ENCODE data around the gene GPC6. TPM values are rescaled to one million over a fixed set of nuclear protein-coding genes. Genes with fewer than 3 reads are reported as not detected.

GPC6 gene
- total and polyA plus RNA-seq, 2 donors (not counting 3 experiments of a cell fraction or from before 2014, with no cell fraction given): 0.01 TPM; not detected in 1

DNA sequence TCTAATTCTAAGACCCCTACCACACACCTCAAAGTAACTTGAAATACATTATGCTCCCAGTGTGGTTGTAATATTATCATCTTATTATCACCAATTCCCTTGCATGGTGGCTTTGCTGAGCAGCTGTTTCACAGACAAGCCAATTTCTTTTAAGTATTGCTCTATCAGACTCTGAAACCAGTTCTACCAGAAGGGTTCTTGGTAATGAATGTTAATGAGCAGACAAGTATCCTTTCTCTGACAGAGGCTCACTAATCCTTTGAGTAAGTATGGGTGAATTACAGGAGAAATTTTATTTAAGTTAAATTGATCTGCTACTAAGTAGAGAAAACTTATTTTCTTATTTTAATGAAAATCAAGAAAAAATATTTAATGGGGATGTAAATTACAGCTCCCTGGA lies 326.0 kb downstream of the GPC6 start:
- dilution Hi-C loops (cut with MboI; ENCODE audit: extremely low pct_ligation_motif_present, low sequenced_read_pairs): no loop called here
- H3K4me3 ChIP-seq (replicated peaks in 1 of 3; ENCODE audit: insufficient read depth in 1 of 3, low read depth in 1 of 3, low read length in 3 of 3): no peak overlapping the region
- no peaks in the 10 kb centered on the region for H3K9me1 ChIP-seq (replicated peaks; ENCODE audit: control insufficient read depth, extremely low read depth, insufficient read depth, low read length)
- H3K36me3 ChIP-seq (ENCODE audit: control insufficient read depth in 2 of 2, extremely low read depth in 1 of 2, insufficient read depth in 2 of 2, low read length in 2 of 2): no peaks in the 10 kb centered on the region
- H3K27ac ChIP-seq (ENCODE audit: insufficient read depth, low read depth, low read length): no peak overlapping the region
- CTCF ChIA-PET: no interaction called here
- H3K9me3 ChIP-seq (replicated peaks; ENCODE audit: control insufficient read depth, insufficient read depth, low read length): no peaks in the 10 kb centered on the region
- POLR2A ChIA-PET: no interaction called here
- intact Hi-C loops (cut with micrococcal nuclease): no loop called here
- TF ChIP-seq MAX (IDR thresholded peaks at IDR 0.05; ENCODE audit: insufficient read depth, insufficient read length) (no peak), FOS (IDR thresholded peaks at IDR 0.05; ENCODE audit: borderline replicate concordance, insufficient read depth, low read length) (no peak), JUN (IDR thresholded peaks at IDR 0.05; ENCODE audit: borderline replicate concordance, insufficient read depth, insufficient read length, low read depth) (no peak), POLR2AphosphoS5 (IDR thresholded peaks at IDR 0.05; ENCODE audit: insufficient read depth, low read depth, low read length) (no peak), GATA2 (IDR thresholded peaks at IDR 0.05; ENCODE audit: insufficient read depth, insufficient read length, low read depth, low read length) (no peak), EZH2 (IDR thresholded peaks at IDR 0.05; ENCODE audit: borderline replicate concordance, low read depth, low read length, severe bottlenecking) (no peak), POLR2A (IDR thresholded peaks at IDR 0.05; ENCODE audit: low read depth, low read length) (no peak), MYC (IDR thresholded peaks at IDR 0.05; ENCODE audit: low read depth, low read length) (no peak)
- TF ChIP-seq, protein P1, sequence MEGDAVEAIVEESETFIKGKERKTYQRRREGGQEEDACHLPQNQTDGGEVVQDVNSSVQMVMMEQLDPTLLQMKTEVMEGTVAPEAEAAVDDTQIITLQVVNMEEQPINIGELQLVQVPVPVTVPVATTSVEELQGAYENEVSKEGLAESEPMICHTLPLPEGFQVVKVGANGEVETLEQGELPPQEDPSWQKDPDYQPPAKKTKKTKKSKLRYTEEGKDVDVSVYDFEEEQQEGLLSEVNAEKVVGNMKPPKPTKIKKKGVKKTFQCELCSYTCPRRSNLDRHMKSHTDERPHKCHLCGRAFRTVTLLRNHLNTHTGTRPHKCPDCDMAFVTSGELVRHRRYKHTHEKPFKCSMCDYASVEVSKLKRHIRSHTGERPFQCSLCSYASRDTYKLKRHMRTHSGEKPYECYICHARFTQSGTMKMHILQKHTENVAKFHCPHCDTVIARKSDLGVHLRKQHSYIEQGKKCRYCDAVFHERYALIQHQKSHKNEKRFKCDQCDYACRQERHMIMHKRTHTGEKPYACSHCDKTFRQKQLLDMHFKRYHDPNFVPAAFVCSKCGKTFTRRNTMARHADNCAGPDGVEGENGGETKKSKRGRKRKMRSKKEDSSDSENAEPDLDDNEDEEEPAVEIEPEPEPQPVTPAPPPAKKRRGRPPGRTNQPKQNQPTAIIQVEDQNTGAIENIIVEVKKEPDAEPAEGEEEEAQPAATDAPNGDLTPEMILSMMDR (IDR thresholded peaks at IDR 0.05; ENCODE audit: extremely low read depth in 1 of 2, insufficient read depth in 1 of 2, low read depth in 1 of 2, low read length in 2 of 2): no peak
- no peak overlapping the region for H2AFZ ChIP-seq (ENCODE audit: low read depth, low read length)
- DNase-seq (ENCODE audit: low read depth, low spot score) (no peak), FAIRE-seq (no peak)
- no peaks in the 10 kb centered on the region for H3K27me3 ChIP-seq (ENCODE audit: control insufficient read depth in 2 of 2, insufficient read depth in 2 of 2, low read length in 2 of 2)
- no peak overlapping the region for H3K9ac ChIP-seq (replicated peaks; ENCODE audit: extremely low read depth, insufficient read depth, low read length)
- H3K4me2 ChIP-seq (ENCODE audit: insufficient read depth, low read length): no peak overlapping the region
- H3K79me2 ChIP-seq (ENCODE audit: control insufficient read depth, insufficient read depth, low read length): no peaks in the 10 kb centered on the region
- H3K4me1 ChIP-seq (ENCODE audit: control insufficient read depth, extremely low read depth, insufficient read depth, low read length): no peaks in the 10 kb centered on the region
- H4K20me1 ChIP-seq (replicated peaks; ENCODE audit: control insufficient read depth, extremely low read depth, insufficient read depth, low read length): no peaks in the 10 kb centered on the region
- BruUV-seq (replicated peaks): no TSS peak

Data from endothelial cell of umbilical vein (primary cell).